OCI-M1 (cell line): ENCODE measurements around the gene GIMAP5.
"Not testable (repeated sequence)": the region's sequence is repeated elsewhere in the genome, so short reads cannot be mapped to it uniquely, and the experiment has no call there.

Experiments used
- DNase-seq: peaks from one replicate; lab custom pipeline; 2025; lab: John Stamatoyannopoulos, UW

GIMAP5 gene

GRCh38 chr7:150774131-150774530 lies 36.9 kb downstream of the GIMAP5 start:
- DNase-seq: not testable (repeated sequence)

- no peak for DNase-seq
These were observed 41.0 kb downstream of the GIMAP5 start for GRCh38 chr7:150778014-150778737.

- peak; percentile 85 for DNase-seq
These were observed 41.6 kb downstream of the GIMAP5 start for GRCh38 chr7:150778738-150779301.

- DNase-seq: no peak
These were observed 43.1 kb downstream of the GIMAP5 start for GRCh38 chr7:150780292-150780691.

GRCh38 chr7:150781103-150781502 lies 43.9 kb downstream of the GIMAP5 start:
- peak; percentile 34 for DNase-seq

GRCh38 chr7:150781961-150782360 lies 44.7 kb downstream of the GIMAP5 start:
- no peak for DNase-seq

- DNase-seq: no peak
These were observed 47.0 kb downstream of the GIMAP5 start for GRCh38 chr7:150784120-150784736.

GRCh38 chr7:150784954-150785353 lies 47.7 kb downstream of the GIMAP5 start:
- no peak for DNase-seq

GRCh38 chr7:150787321-150788281 lies 50.4 kb downstream of the GIMAP5 start:
- DNase-seq: peak; percentile 97

- DNase-seq: peak; percentile 27
These were observed 51.5 kb downstream of the GIMAP5 start for GRCh38 chr7:150788474-150789269.

GRCh38 chr7:150790416-150791075 lies 53.3 kb downstream of the GIMAP5 start:
- DNase-seq: no peak

- DNase-seq: no peak
These were observed 54.1 kb downstream of the GIMAP5 start for GRCh38 chr7:150791304-150791703.

GRCh38 chr7:150791746-150792452 lies 54.7 kb downstream of the GIMAP5 start:
- DNase-seq: no peak
